Osteoblast (primary cell): ENCODE data around the gene PHF24. TPM values are rescaled to one million over a fixed set of nuclear protein-coding genes. Genes with fewer than 3 reads are reported as not detected.

Experiments used
- DNase-seq: peaks from one replicate; pipeline ENCODE4 v3.0.0; 2011; ENCODE audit warnings: low spot score, mixed read lengths; ENCODE audit not compliant: insufficient read length; ENCODE audit errors: missing footprints
- H2AFZ ChIP-seq: 2 replicates; pipeline ENCODE4 v1.6.0; 2011; ENCODE audit warnings: mild to moderate bottlenecking, low read length
- H3K27ac ChIP-seq: 2 replicates; pipeline ENCODE4 v1.5.1; 2011; ENCODE audit warnings: mild to moderate bottlenecking, low read depth, low read length, moderate library complexity
- H3K27me3 ChIP-seq: 2 replicates; pipeline ENCODE4 v1.6.0; 2012; ENCODE audit warnings: mild to moderate bottlenecking, control low read depth, inconsistent platforms, low read length, moderate library complexity; ENCODE audit not compliant: insufficient read depth
- H3K36me3 ChIP-seq: 2 replicates; pipeline ENCODE4 v1.5.1; 2011; ENCODE audit warnings: mild to moderate bottlenecking, low read length, control low read depth, moderate library complexity; ENCODE audit not compliant: insufficient read depth
- H3K4me1 ChIP-seq: 2 replicates; pipeline ENCODE4 v1.5.1; 2011; ENCODE audit warnings: mild to moderate bottlenecking, low read length, control low read depth, moderate library complexity; ENCODE audit not compliant: insufficient read depth
- H3K4me2 ChIP-seq: 2 replicates; pipeline ENCODE4 v1.6.0; 2011; ENCODE audit warnings: mild to moderate bottlenecking, low read length; ENCODE audit not compliant: insufficient read depth
- H3K4me3 ChIP-seq: fragments of 200-600 bp; sonication (generic); 3 replicates; pipeline ENCODE4 v1.5.1; 2012; ENCODE audit warnings: mild to moderate bottlenecking, low read length, inconsistent platforms; ENCODE audit not compliant: insufficient read depth
- H3K79me2 ChIP-seq: 2 replicates; pipeline ENCODE4 v1.6.0; 2012; ENCODE audit warnings: mild to moderate bottlenecking, low read length, control low read depth, inconsistent platforms; ENCODE audit not compliant: insufficient read depth
- H3K9me3 ChIP-seq: 2 replicates; pipeline ENCODE4 v1.5.1; 2011; ENCODE audit warnings: low read depth, low read length, control low read depth
- H4K20me1 ChIP-seq: 2 replicates; pipeline ENCODE4 v1.6.0; 2012; ENCODE audit warnings: mild to moderate bottlenecking, low read length, control low read depth; ENCODE audit not compliant: insufficient read depth
- CTCF ChIP-seq: IDR thresholded peaks from 2 replicates; pipeline ENCODE4 v1.5.1; 2011; ENCODE audit warnings: mild to moderate bottlenecking, low read depth, low read length, moderate library complexity; ENCODE audit errors: extremely low read depth
- total RNA-seq: library from RNA; depleted of rRNA; stranded (reverse); fragments of >200 nt; gene quantifications from 2 replicates; pipeline ENCODE4 v1.2.3, GENCODE V29; 2012

The PHF24 gene
- total RNA-seq, 1 donor = not detected

GRCh38 chr9:34989946-34990635 is 32.0 kb downstream of the PHF24 start:
- H3K4me1 ChIP-seq = peaks cover 54% of the 10 kb centered on the region
- H2AFZ ChIP-seq = peak overlapping the region; percentile 36
- TF ChIP-seq CTCF = no peak

GRCh38 chr9:34990908-34991606 is 33.0 kb downstream of the PHF24 start:
- H3K9me3 ChIP-seq = no peaks in the 10 kb centered on the region
- H3K4me2 ChIP-seq = peak overlapping the region; percentile 91
- TF ChIP-seq CTCF = no peak
- H3K4me3 ChIP-seq = peak overlapping the region; percentile 90
- H4K20me1 ChIP-seq = peaks cover 2% of the 10 kb centered on the region
- peak; percentile 29 for DNase-seq
- peaks cover 12% of the 10 kb centered on the region for H3K79me2 ChIP-seq
- peaks cover 64% of the 10 kb centered on the region for H3K4me1 ChIP-seq
- peak overlapping the region; percentile 58 for H3K27ac ChIP-seq
- H3K27me3 ChIP-seq = no peaks in the 10 kb centered on the region
- H2AFZ ChIP-seq = no peak overlapping the region
- H3K36me3 ChIP-seq = peaks cover 6% of the 10 kb centered on the region

More at GRCh38 chr9:34989946-34990635, 32.0 kb downstream of the PHF24 start:
- Histone ChIP-seq H4K20me1 (peaks cover 2% of the 10 kb centered on the region), H3K4me2 (peak overlapping the region; percentile 91), H3K27me3 (no peaks in the 10 kb centered on the region), H3K4me3 (peak overlapping the region; percentile 90), H3K36me3 (no peaks in the 10 kb centered on the region), H3K9me3 (no peaks in the 10 kb centered on the region), H3K79me2 (peaks cover 12% of the 10 kb centered on the region), H3K27ac (peak overlapping the region; percentile 83)
- peak; percentile 72 for DNase-seq

GRCh38 chr9:34991607-34992375 is 33.7 kb downstream of the PHF24 start:
- H3K4me1 ChIP-seq = peaks cover 65% of the 10 kb centered on the region
- H3K36me3 ChIP-seq = peaks cover 13% of the 10 kb centered on the region
- DNase-seq = peak; percentile 91
- H3K27me3 ChIP-seq = no peaks in the 10 kb centered on the region
- H4K20me1 ChIP-seq = peaks cover 2% of the 10 kb centered on the region
- peak overlapping the region; percentile 47 for H3K4me3 ChIP-seq
- peak overlapping the region; percentile 66 for H3K4me2 ChIP-seq
- H3K9me3 ChIP-seq = no peaks in the 10 kb centered on the region
- peak overlapping the region; percentile 80 for H3K27ac ChIP-seq
- H3K79me2 ChIP-seq = peaks cover 12% of the 10 kb centered on the region
- H2AFZ ChIP-seq = no peak overlapping the region
- no peak for TF ChIP-seq CTCF
